K562 (cell line): ENCODE results near the gene HSD11B2. TPM values are rescaled to one million over a fixed set of nuclear protein-coding genes. Genes with fewer than 3 reads are reported as not detected.

ENCODE experiments used
- ATAC-seq: fragments of 200-7000 bp; cut with Tn5 transposase; 3 replicates; pipeline ENCODE4 v1.9.1; 2020; ENCODE audit warnings: moderate library complexity
- BruUV-seq: library from RNA; stranded (reverse); fragments of 400-500 nt; replicated peaks from 2 replicates; lab custom pipeline; 2021; lab: Mats Ljungman, UMichigan
- CTCF ChIA-PET: fragments of 300-600 bp; formaldehyde crosslinking; extraction: SDS; loops from one replicate; lab custom pipeline; 2021; ENCODE audit warnings: low intra/inter-chr PET ratio; lab: Yijun Ruan, JAX
- POLR2A ChIA-PET: fragments of 300-600, 350-650 bp; sonication (Branson Sonifier 250); formaldehyde crosslinking; extraction: SDS; loops from one replicate; lab custom pipeline; 2021; ENCODE audit warnings: antibody characterized with exemption, inconsistent platforms; lab: Yijun Ruan, JAX
- DNase-seq, 4 experiments: peaks; one replicate each; pipeline versions ENCODE4 v3.0.0 to v3.0.0-alpha.2; 2011 to 2018; ENCODE audit warnings: low spot score in 3 of 4, mixed read lengths in 3 of 4; ENCODE audit errors: extremely low read depth in 1 of 4
- FAIRE-seq: peaks from 2 replicates; lab custom pipeline; 2011; peaks lifted over from hg19 to GRCh38; lab: Jason Lieb, UNC
- H2AFZ ChIP-seq: 2 replicates; pipeline ENCODE4 v1.6.0; 2011; ENCODE audit warnings: low read depth, low read length, control low read depth, inconsistent platforms
- H3K27ac ChIP-seq: fragments of 200-600 bp; 3 replicates; pipeline ENCODE4 v1.8.0; 2011; ENCODE audit warnings: low read depth, mild to moderate bottlenecking, control low read depth, inconsistent platforms, low read length, moderate library complexity, mixed read lengths; ENCODE audit errors: extremely low read depth
- H3K27me3 ChIP-seq, 2 experiments: fragments of 300-600 bp in 1 of 2; 2 replicates in 1 of 2; 3 replicates in 1 of 2; pipeline versions ENCODE4 v1.6.0 to v1.8.0; 2011; ENCODE audit warnings: inconsistent platforms in 2 of 2, low read length in 2 of 2, mild to moderate bottlenecking in 1 of 2, mixed read lengths in 1 of 2, moderate library complexity in 1 of 2; ENCODE audit not compliant: control insufficient read depth in 2 of 2, insufficient read depth in 2 of 2
- H3K36me3 ChIP-seq: fragments of 300-600 bp; 3 replicates; pipeline ENCODE4 v1.8.0; 2011; ENCODE audit warnings: mild to moderate bottlenecking, low read length, inconsistent platforms; ENCODE audit not compliant: control insufficient read depth, insufficient read depth
- H3K4me1 ChIP-seq, 2 experiments: fragments of 200-600 bp in 1 of 2; replicated peaks in 1 of 2; 2 replicates in 1 of 2; 3 replicates in 1 of 2; pipeline versions ENCODE4 v1.5.1 to v1.8.0; 2011; ENCODE audit warnings: inconsistent platforms in 2 of 2, low read length in 2 of 2, mild to moderate bottlenecking in 1 of 2, mixed read lengths in 1 of 2, moderate library complexity in 1 of 2; ENCODE audit not compliant: control insufficient read depth in 2 of 2, insufficient read depth in 2 of 2
- H3K4me2 ChIP-seq: 2 replicates; pipeline ENCODE4 v1.6.1; 2011; ENCODE audit warnings: low read length, control low read depth, inconsistent platforms, mixed read lengths; ENCODE audit not compliant: insufficient read depth
- H3K4me3 ChIP-seq: fragments of 200-600 bp; sonication (generic), shearing (Covaris generic); 2 replicates; pipeline ENCODE4 v1.5.1; 2016; ENCODE audit warnings: control low read depth, inconsistent platforms
- H3K79me2 ChIP-seq: fragments of 200-600 bp; 3 replicates; pipeline ENCODE4 v1.8.0; 2011; ENCODE audit warnings: low read length, inconsistent platforms; ENCODE audit not compliant: control insufficient read depth, insufficient read depth
- H3K9ac ChIP-seq, 2 experiments: 2 replicates each; pipeline versions ENCODE4 v1.6.0 to v1.6.1; 2011; ENCODE audit warnings: low read depth in 2 of 2, low read length in 2 of 2, control low read depth in 1 of 2, inconsistent platforms in 1 of 2, mild to moderate bottlenecking in 1 of 2, mixed read lengths in 1 of 2; ENCODE audit not compliant: insufficient read depth in 1 of 2
- H3K9me1 ChIP-seq: one replicate; pipeline ENCODE4 v1.6.0; 2011; ENCODE audit warnings: inconsistent platforms, mild to moderate bottlenecking, low read length, moderate library complexity; ENCODE audit not compliant: control insufficient read depth, insufficient read depth
- H3K9me3 ChIP-seq: replicated peaks from 2 replicates; pipeline ENCODE4 v1.5.1; 2011; ENCODE audit warnings: low read depth, low read length, inconsistent platforms; ENCODE audit not compliant: control insufficient read depth, insufficient read depth
- H4K20me1 ChIP-seq: replicated peaks from 2 replicates; pipeline ENCODE4 v1.6.1; 2011; ENCODE audit warnings: low read length, inconsistent platforms, mixed read lengths; ENCODE audit not compliant: control insufficient read depth, insufficient read depth
- FOXM1 ChIP-seq, 2 experiments: fragments of 450-650 bp in 1 of 2; sonication (generic) in 1 of 2; formaldehyde crosslinking in 1 of 2; IDR thresholded peaks; 2 replicates each; pipeline versions ENCODE4 v1.6.1 to v1.9.0; 2017 to 2022; ENCODE audit warnings: low read depth in 2 of 2, mild to moderate bottlenecking in 2 of 2, missing genetic modification reagents in 1 of 2, moderate library complexity in 1 of 2
- MEF2D ChIP-seq: conservative IDR thresholded peaks from 2 replicates; pipeline ENCODE4 v1.6.1; 2016; ENCODE audit warnings: low read depth, missing genetic modification characterization, missing compliant biosample characterization
- PRDM10 ChIP-seq: fragments of 450-650 bp; IDR thresholded peaks from 2 replicates; pipeline ENCODE4 v1.6.1; 2018; ENCODE audit not compliant: partially characterized antibody
- ZBTB43 ChIP-seq: sonication (generic); formaldehyde crosslinking; IDR thresholded peaks from 2 replicates; pipeline ENCODE4 v1.8.0; 2023; ENCODE audit warnings: mild to moderate bottlenecking, missing genetic modification reagents
- ZNF79 ChIP-seq: fragments of 250-450 bp; sonication (Bioruptor Pico); IDR thresholded peaks from 2 replicates; pipeline ENCODE4 v1.4.0; 2020; ENCODE audit warnings: low read depth, mild to moderate bottlenecking, moderate library complexity
- WGBS: fragments of 100-300 bp; shearing (Covaris generic); methylation state at CpG from one replicate; pipeline ENCODE4 v1.1.6; 2016; ENCODE audit warnings: low coverage, mixed read lengths; ENCODE audit not compliant: insufficient coverage; ENCODE audit errors: missing lambda C conversion rate; 5-methylcytosine and 5-hydroxymethylcytosine counted together
- in situ Hi-C: fragments of 300-500 bp; cut with MboI; formaldehyde crosslinking; loops from 4 replicates; pipeline ENCODE4 v1.15.0; 2018; ENCODE audit warnings: inconsistent platforms, mixed read lengths
- intact Hi-C: fragments of 100-400 bp; cut with micrococcal nuclease; formaldehyde crosslinking; loops from 2 replicates; pipeline ENCODE4 v1.14.2; 2022
- polyA plus RNA-seq, 8 experiments: library from polyadenylated mRNA; depleted of rRNA in 4 of 8; stranded (reverse) in 5 of 8; unstranded in 3 of 8; fragments of >200 nt; fragmentation: Nextera tagmentation in 2 of 8; fragmentation: Illumina TruSeq in 1 of 8; extraction: Ambion mirVana in 2 of 8; extraction: Trizol in 1 of 8; gene quantifications; 2 replicates each; pipeline versions ENCODE4 v1.2.1 to v1.2.3, GENCODE V29; 2011 to 2014; ENCODE audit warnings: inconsistent platforms in 1 of 8, missing spikeins in 1 of 8
- total RNA-seq, 7 experiments: library from RNA; depleted of rRNA in 6 of 7; stranded (reverse); fragments of >200 nt in 6 of 7; fragmentation: Illumina TruSeq in 2 of 7; extraction: Trizol in 2 of 7; gene quantifications; 2 replicates each; pipeline versions ENCODE4 v1.2.1 to v1.2.3, GENCODE V29; 2011 to 2021; ENCODE audit warnings: low replicate concordance in 1 of 7

Gene HSD11B2
- total and polyA plus RNA-seq, 9 of the 15 experiments (the other 6 are each of a cell fraction or from before 2014, with no cell fraction given), result 0.08 to 2.0 (median 0.79) TPM

DNA sequence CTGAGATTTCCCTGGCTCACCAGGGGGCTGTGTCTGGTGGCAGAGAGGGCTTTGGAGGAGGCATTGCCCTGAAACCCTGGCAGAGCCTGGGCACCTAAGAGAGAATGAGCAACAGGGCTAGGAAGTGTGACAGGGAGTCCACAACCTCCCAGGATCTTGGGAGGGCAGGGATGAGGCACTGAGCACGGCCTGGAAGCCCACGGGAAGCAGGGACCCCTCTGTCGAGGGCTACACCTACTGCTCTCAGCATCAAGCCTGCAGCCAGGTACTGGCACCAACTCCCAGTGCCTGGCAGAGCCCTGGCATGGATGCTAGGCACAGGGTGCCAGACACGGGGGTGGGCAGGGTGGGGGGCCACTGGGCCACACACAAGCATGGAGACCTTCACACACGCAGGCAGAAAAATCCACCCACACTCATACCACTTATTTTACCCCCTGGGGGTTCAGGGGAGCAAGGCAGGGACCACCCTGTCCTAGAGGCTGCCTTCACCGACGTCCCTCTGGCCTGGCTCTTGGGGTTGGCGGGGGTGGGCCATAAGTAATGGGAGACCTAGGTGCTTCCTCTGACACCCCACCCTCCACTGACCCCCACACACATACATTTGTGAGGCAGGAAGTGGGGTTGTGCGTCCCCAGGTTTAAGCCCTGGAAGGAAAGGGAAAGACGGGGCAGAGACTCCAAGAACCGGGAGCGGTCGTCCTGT lies 970 bp upstream of the HSD11B2 start:
- no peak for TF ChIP-seq ZNF79 (CRISPR knock-in tag)
- no peak for TF ChIP-seq ZBTB43 (CRISPR knock-in tag)
- TF ChIP-seq PRDM10, result no peak
- TF ChIP-seq MEF2D (tag), result no peak
- no peak for TF ChIP-seq FOXM1 (IDR thresholded peaks at IDR 0.05; ENCODE audit: low read depth)
- TF ChIP-seq FOXM1 (CRISPR knock-in tag; IDR thresholded peaks at IDR 0.05; ENCODE audit: low read depth), result 0 out of 2 replicates have a peak, but pooled peaks have one; percentile 28
- no peaks in the 10 kb centered on the region for H3K36me3 ChIP-seq
- DNase-seq (no peak), FAIRE-seq (no peak), ATAC-seq (no peak)
- WGBS, result 37% methylated on average over 12 of the region's 13 CpGs
- POLR2A ChIA-PET, result interaction anchor here (1.0 to 3.0 kb wide), 2 partner anchors 12 to 36 kb away, joined by 4 to 12 read pairs; no protein-coding TSS in a partner anchor
- H3K27me3 ChIP-seq, result peaks cover 0 to 11% of the 10 kb centered on the region in 2 experiments; a peak in 1 of 5 replicates
- H4K20me1 ChIP-seq, result peaks cover 13% of the 10 kb centered on the region; the same call in 1 of the 2 replicates
- H3K4me1 ChIP-seq, result peaks cover 6 to 25% of the 10 kb centered on the region in 2 experiments; a peak in 3 of 5 replicates
- CTCF ChIA-PET, result interaction anchor here (1.5 kb wide), 1 partner anchor 35 kb away, joined by 5 read pairs; no protein-coding TSS in a partner anchor
- intact Hi-C loops, result loop anchor here (2.0 to 10.0 kb wide), 3 partner anchors 17 to 85 kb away; no protein-coding TSS in a partner anchor
- peak overlapping the region in 1 of 2 experiments; percentile 80; a peak in 2 of 4 replicates for H3K9ac ChIP-seq
- H3K4me2 ChIP-seq, result peak overlapping the region; percentile 57
- peak overlapping the region; percentile 80 for H2AFZ ChIP-seq
- no TSS peak for BruUV-seq
- H3K27ac ChIP-seq, result no peak overlapping the region
- peaks cover 3% of the 10 kb centered on the region for H3K9me1 ChIP-seq
- no peaks in the 10 kb centered on the region for H3K9me3 ChIP-seq
- H3K79me2 ChIP-seq, result no peaks in the 10 kb centered on the region
- H3K4me3 ChIP-seq, result peak overlapping the region; percentile 38
- in situ Hi-C loops, result no loop called here
